Effector memory CD8-positive, alpha-beta T cell (primary cell): Measurements from ENCODE around the gene ABR.
A peak's percentile ranks its signal among the peaks of the same experiment; 100 is the strongest.

Source experiments
- ATAC-seq: fragments of 150-1000 bp; cut with Tn5 transposase; replicated peaks from 2 replicates; pipeline ENCODE4 v1.10.0; 2021; ENCODE audit warnings: mild to moderate bottlenecking, moderate library complexity
- DNase-seq, 3 experiments: peaks; one replicate each; pipeline ENCODE4 v3.0.0; 2021
- H3K27ac Mint-ChIP-seq, 2 donors: one replicate each; pipeline ENCODE4 v1.8.0; 2022; ENCODE audit warnings: mild to moderate bottlenecking in 2 of 2, mixed read lengths in 2 of 2, moderate library complexity in 2 of 2
- H3K27me3 Mint-ChIP-seq, 2 donors: one replicate each; pipeline ENCODE4 v1.8.0; 2022; ENCODE audit warnings: mixed read lengths in 2 of 2
- H3K36me3 Mint-ChIP-seq: one replicate; pipeline ENCODE4 v1.8.0; 2022; ENCODE audit warnings: mild to moderate bottlenecking, moderate library complexity, mixed read lengths; ENCODE audit not compliant: insufficient read depth
- H3K4me1 Mint-ChIP-seq, 2 donors: one replicate each; pipeline ENCODE4 v1.8.0; 2022; ENCODE audit warnings: low read depth in 2 of 2, mixed read lengths in 2 of 2
- H3K4me3 Mint-ChIP-seq, 2 donors: one replicate each; pipeline ENCODE4 v1.8.0; 2022; ENCODE audit warnings: mild to moderate bottlenecking in 2 of 2, mixed read lengths in 2 of 2, moderate library complexity in 2 of 2
- H3K9me3 Mint-ChIP-seq, 2 donors: one replicate each; pipeline ENCODE4 v1.8.0; 2022; ENCODE audit warnings: mixed read lengths in 2 of 2
- total RNA-seq, 9 experiments: gene quantifications; one replicate each; lab custom pipeline; 2026; lab: John Stamatoyannopoulos, UW

The ABR gene
- total RNA-seq, result 63.0 to 212 (median 131) reads per million in 9 experiments

- ATAC-seq (peak; percentile 71), DNase-seq (peak; percentile 37 to 46 (median 41))
- H3K4me3 Mint-ChIP-seq, result peak within 1 kb of the TSS; percentile 77 to 80
- no peaks in the 10 kb centered on the region for H3K27me3 Mint-ChIP-seq
- H3K4me1 Mint-ChIP-seq, result peaks cover 3 to 15% of the 10 kb centered on the region in 2 donors
- H3K27ac Mint-ChIP-seq, result peak within 1 kb of the TSS; percentile 65 to 70
- no peaks in the 10 kb centered on the region for H3K9me3 Mint-ChIP-seq
- peaks cover 4% of the 10 kb centered on the region for H3K36me3 Mint-ChIP-seq
Observed at GRCh38 chr17:1179818-1180742, at the start of gene ABR. Gene ABR, minus strand, starts transcription at chr17:1179981. Its CDS starts 254 bp downstream, at chr17:1179727.

GRCh38 chr17:1229349-1229899 lies 49.6 kb upstream of the ABR start:
- no peaks in the 10 kb centered on the region for H3K9me3 Mint-ChIP-seq
- DNase-seq, result peak; percentile 11 to 35 (median 27)
- ATAC-seq, result peak; percentile 51
- peaks cover 40 to 63% of the 10 kb centered on the region in 2 donors for H3K27me3 Mint-ChIP-seq
- H3K36me3 Mint-ChIP-seq, result peaks cover 2% of the 10 kb centered on the region
- peak overlapping the region; percentile 88 to 94 for H3K27ac Mint-ChIP-seq
- peaks cover 13 to 15% of the 10 kb centered on the region in 2 donors for H3K4me1 Mint-ChIP-seq
- H3K4me3 Mint-ChIP-seq, result peak overlapping the region; percentile 93 to 94

- Mint-ChIP-seq H3K4me1 (peaks cover 12 to 15% of the 10 kb centered on the region in 2 donors), H3K36me3 (peaks cover 2% of the 10 kb centered on the region), H3K27me3 (peaks cover 34 to 58% of the 10 kb centered on the region in 2 donors), H3K9me3 (no peaks in the 10 kb centered on the region), H3K27ac (no peak overlapping the region), H3K4me3 (peak overlapping the region; percentile 79 to 86)
- ATAC-seq, result peak; percentile 45
- no peak for DNase-seq
Observed at GRCh38 chr17:1228781-1229348, 49.1 kb upstream of the ABR start.

- Mint-ChIP-seq H3K36me3 (peaks cover 2% of the 10 kb centered on the region), H3K4me3 (peak overlapping the region; percentile 79 to 86), H3K4me1 (peaks cover 12 to 15% of the 10 kb centered on the region in 2 donors), H3K9me3 (no peaks in the 10 kb centered on the region), H3K27ac (peak overlapping the region; percentile 10 to 30), H3K27me3 (peaks cover 32 to 53% of the 10 kb centered on the region in 2 donors)
- ATAC-seq (peak; percentile 73), DNase-seq (peak; percentile 24 to 33 (median 27))
Observed at GRCh38 chr17:1227917-1228780, 48.4 kb upstream of the ABR start.

GRCh38 chr17:1227365-1227764 lies 47.6 kb upstream of the ABR start:
- peak overlapping the region; percentile 79 to 86 for H3K4me3 Mint-ChIP-seq
- peak overlapping the region in 1 of 2 donors; percentile 10 for H3K27ac Mint-ChIP-seq
- peaks cover 12 to 15% of the 10 kb centered on the region in 2 donors for H3K4me1 Mint-ChIP-seq

GRCh38 chr17:1226308-1226707 lies 46.5 kb upstream of the ABR start:
- Mint-ChIP-seq H3K4me1 (peaks cover 12 to 15% of the 10 kb centered on the region in 2 donors), H3K27ac (no peak overlapping the region), H3K27me3 (peaks cover 20 to 43% of the 10 kb centered on the region in 2 donors), H3K9me3 (no peaks in the 10 kb centered on the region), H3K4me3 (no peak overlapping the region), H3K36me3 (peaks cover 2% of the 10 kb centered on the region)
- no peak for ATAC-seq
- DNase-seq, result no peak

More at GRCh38 chr17:1227365-1227764, 47.6 kb upstream of the ABR start:
- Mint-ChIP-seq H3K27me3 (peaks cover 25 to 45% of the 10 kb centered on the region in 2 donors), H3K9me3 (no peaks in the 10 kb centered on the region), H3K36me3 (peaks cover 2% of the 10 kb centered on the region)
- DNase-seq, result no peak
- ATAC-seq, result no peak

GRCh38 chr17:1224330-1224729 lies 44.5 kb upstream of the ABR start:
- no peaks in the 10 kb centered on the region for H3K9me3 Mint-ChIP-seq
- DNase-seq (no peak), ATAC-seq (no peak)
- no peak overlapping the region for H3K4me3 Mint-ChIP-seq
- no peak overlapping the region for H3K27ac Mint-ChIP-seq
- peaks cover 2% of the 10 kb centered on the region for H3K36me3 Mint-ChIP-seq
- H3K27me3 Mint-ChIP-seq, result peaks cover 15 to 34% of the 10 kb centered on the region in 2 donors
- H3K4me1 Mint-ChIP-seq, result peaks cover 7 to 8% of the 10 kb centered on the region in 2 donors

GRCh38 chr17:1223662-1224061 lies 43.9 kb upstream of the ABR start:
- Mint-ChIP-seq H3K9me3 (no peaks in the 10 kb centered on the region), H3K4me1 (peaks cover 7 to 8% of the 10 kb centered on the region in 2 donors), H3K27ac (no peak overlapping the region), H3K4me3 (no peak overlapping the region), H3K36me3 (peaks cover 2% of the 10 kb centered on the region), H3K27me3 (peaks cover 15 to 37% of the 10 kb centered on the region in 2 donors)
- DNase-seq, result no peak
- no peak for ATAC-seq

- DNase-seq (no peak), ATAC-seq (no peak)
- Mint-ChIP-seq H3K27me3 (peaks cover 6 to 29% of the 10 kb centered on the region in 2 donors), H3K4me3 (no peak overlapping the region), H3K27ac (peak overlapping the region in 1 of 2 donors; percentile 12), H3K9me3 (no peaks in the 10 kb centered on the region), H3K4me1 (no peaks in the 10 kb centered on the region), H3K36me3 (no peaks in the 10 kb centered on the region)
Observed at GRCh38 chr17:1222321-1222720, 42.5 kb upstream of the ABR start.

- no peak overlapping the region for H3K27ac Mint-ChIP-seq
- no peaks in the 10 kb centered on the region for H3K9me3 Mint-ChIP-seq
- H3K4me3 Mint-ChIP-seq, result no peak overlapping the region
- peaks cover 6 to 33% of the 10 kb centered on the region in 2 donors for H3K27me3 Mint-ChIP-seq
- no peaks in the 10 kb centered on the region for H3K36me3 Mint-ChIP-seq
- ATAC-seq (no peak), DNase-seq (no peak)
- H3K4me1 Mint-ChIP-seq, result no peaks in the 10 kb centered on the region
Observed at GRCh38 chr17:1221209-1221608, 41.4 kb upstream of the ABR start.

GRCh38 chr17:1220346-1220745 lies 40.6 kb upstream of the ABR start:
- DNase-seq (no peak), ATAC-seq (no peak)
- Mint-ChIP-seq H3K4me1 (no peaks in the 10 kb centered on the region), H3K4me3 (no peak overlapping the region), H3K27me3 (peaks cover 6 to 33% of the 10 kb centered on the region in 2 donors), H3K36me3 (no peaks in the 10 kb centered on the region), H3K9me3 (no peaks in the 10 kb centered on the region), H3K27ac (no peak overlapping the region)

- Mint-ChIP-seq H3K4me3 (no peak overlapping the region), H3K27me3 (peaks cover 6 to 33% of the 10 kb centered on the region in 2 donors), H3K4me1 (peaks cover 0 to 3% of the 10 kb centered on the region in 2 donors), H3K27ac (no peak overlapping the region), H3K9me3 (no peaks in the 10 kb centered on the region), H3K36me3 (no peaks in the 10 kb centered on the region)
- DNase-seq, result no peak
- ATAC-seq, result no peak
Observed at GRCh38 chr17:1217089-1217385, 37.3 kb upstream of the ABR start.
